ENCODE data around the gene IGFALS.

The IGFALS gene

DNA sequence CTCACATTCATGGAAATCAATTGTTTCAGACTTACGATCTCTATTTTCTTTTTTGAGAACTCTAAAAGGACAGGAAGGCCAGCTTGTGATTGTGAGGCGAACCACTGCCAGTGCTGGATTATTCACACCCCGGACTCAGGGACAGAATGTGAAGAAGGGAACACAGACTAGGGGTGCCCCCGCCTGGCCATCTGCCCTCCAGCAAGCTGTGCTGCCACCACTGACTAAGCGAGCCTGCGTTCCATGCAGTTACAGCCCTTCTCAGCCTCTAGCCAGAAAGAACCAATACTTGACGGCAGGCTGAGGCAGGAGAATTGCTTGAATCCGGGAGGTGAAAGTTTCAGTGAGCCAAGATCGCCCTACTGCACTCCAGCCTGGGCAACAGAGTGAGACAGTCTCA lies 30.3 kb upstream of the IGFALS start:
- ATAC-seq: no peak
- TF ChIP-seq, protein P1, sequence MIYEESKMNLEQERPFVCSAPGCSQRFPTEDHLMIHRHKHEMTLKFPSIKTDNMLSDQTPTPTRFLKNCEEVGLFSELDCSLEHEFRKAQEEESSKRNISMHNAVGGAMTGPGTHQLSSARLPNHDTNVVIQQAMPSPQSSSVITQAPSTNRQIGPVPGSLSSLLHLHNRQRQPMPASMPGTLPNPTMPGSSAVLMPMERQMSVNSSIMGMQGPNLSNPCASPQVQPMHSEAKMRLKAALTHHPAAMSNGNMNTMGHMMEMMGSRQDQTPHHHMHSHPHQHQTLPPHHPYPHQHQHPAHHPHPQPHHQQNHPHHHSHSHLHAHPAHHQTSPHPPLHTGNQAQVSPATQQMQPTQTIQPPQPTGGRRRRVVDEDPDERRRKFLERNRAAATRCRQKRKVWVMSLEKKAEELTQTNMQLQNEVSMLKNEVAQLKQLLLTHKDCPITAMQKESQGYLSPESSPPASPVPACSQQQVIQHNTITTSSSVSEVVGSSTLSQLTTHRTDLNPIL (CRISPR knock-in tag; IDR thresholded peaks at IDR 0.05; ENCODE audit: low read depth): no peak
- TF ChIP-seq RARB (CRISPR knock-in tag; IDR thresholded peaks at IDR 0.05) (no peak), GLIS3 (CRISPR knock-in tag; IDR thresholded peaks at IDR 0.05) (no peak), ARNTL (CRISPR knock-in tag; IDR thresholded peaks at IDR 0.05; ENCODE audit: borderline replicate concordance, low read depth) (no peak)
- TF ChIP-seq, protein P2, sequence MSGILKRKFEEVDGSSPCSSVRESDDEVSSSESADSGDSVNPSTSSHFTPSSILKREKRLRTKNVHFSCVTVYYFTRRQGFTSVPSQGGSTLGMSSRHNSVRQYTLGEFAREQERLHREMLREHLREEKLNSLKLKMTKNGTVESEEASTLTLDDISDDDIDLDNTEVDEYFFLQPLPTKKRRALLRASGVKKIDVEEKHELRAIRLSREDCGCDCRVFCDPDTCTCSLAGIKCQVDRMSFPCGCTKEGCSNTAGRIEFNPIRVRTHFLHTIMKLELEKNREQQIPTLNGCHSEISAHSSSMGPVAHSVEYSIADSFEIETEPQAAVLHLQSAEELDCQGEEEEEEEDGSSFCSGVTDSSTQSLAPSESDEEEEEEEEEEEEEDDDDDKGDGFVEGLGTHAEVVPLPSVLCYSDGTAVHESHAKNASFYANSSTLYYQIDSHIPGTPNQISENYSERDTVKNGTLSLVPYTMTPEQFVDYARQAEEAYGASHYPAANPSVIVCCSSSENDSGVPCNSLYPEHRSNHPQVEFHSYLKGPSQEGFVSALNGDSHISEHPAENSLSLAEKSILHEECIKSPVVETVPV (CRISPR knock-in tag; IDR thresholded peaks at IDR 0.05): no peak

DNA sequence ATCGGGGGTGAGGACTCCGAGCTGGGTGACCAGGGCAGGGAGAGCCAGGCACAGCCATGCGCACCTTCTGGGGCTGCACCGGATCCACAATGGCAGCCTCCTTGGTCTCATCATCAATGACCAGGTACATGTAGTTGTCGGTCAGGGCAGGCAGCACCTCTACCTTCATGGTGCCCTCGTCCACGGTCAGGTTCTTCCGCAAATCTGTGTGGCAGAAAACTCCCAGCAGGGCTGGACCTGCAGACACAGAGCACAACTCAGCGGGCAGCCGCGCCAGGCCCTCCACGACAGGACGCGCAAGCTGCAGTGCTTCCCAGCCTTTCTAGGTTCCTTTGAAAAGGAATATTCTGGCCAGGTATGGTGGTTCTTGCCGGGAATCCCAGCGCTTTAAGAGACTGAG lies 29.3 kb upstream of the IGFALS start:
- no peak for ATAC-seq
- TF ChIP-seq, protein P2 (CRISPR knock-in tag; IDR thresholded peaks at IDR 0.05): no peak
- TF ChIP-seq GLIS3 (CRISPR knock-in tag; IDR thresholded peaks at IDR 0.05) (no peak), ESRRG (CRISPR knock-in tag; IDR thresholded peaks at IDR 0.05) (no peak), TCF4 (CRISPR knock-in tag; IDR thresholded peaks at IDR 0.05; ENCODE audit: borderline replicate concordance) (no peak), PPARA (CRISPR knock-in tag; IDR thresholded peaks at IDR 0.05; ENCODE audit: borderline replicate concordance) (no peak), ZNF70 (CRISPR knock-in tag; IDR thresholded peaks at IDR 0.05) (no peak), SNAI2 (CRISPR knock-in tag; IDR thresholded peaks at IDR 0.05) (no peak), ZFP30 (CRISPR knock-in tag; IDR thresholded peaks at IDR 0.05) (no peak), ZNF8 (CRISPR knock-in tag; IDR thresholded peaks at IDR 0.05) (no peak), ISL1 (CRISPR knock-in tag; IDR thresholded peaks at IDR 0.05) (no peak)
- TF ChIP-seq, protein P3, sequence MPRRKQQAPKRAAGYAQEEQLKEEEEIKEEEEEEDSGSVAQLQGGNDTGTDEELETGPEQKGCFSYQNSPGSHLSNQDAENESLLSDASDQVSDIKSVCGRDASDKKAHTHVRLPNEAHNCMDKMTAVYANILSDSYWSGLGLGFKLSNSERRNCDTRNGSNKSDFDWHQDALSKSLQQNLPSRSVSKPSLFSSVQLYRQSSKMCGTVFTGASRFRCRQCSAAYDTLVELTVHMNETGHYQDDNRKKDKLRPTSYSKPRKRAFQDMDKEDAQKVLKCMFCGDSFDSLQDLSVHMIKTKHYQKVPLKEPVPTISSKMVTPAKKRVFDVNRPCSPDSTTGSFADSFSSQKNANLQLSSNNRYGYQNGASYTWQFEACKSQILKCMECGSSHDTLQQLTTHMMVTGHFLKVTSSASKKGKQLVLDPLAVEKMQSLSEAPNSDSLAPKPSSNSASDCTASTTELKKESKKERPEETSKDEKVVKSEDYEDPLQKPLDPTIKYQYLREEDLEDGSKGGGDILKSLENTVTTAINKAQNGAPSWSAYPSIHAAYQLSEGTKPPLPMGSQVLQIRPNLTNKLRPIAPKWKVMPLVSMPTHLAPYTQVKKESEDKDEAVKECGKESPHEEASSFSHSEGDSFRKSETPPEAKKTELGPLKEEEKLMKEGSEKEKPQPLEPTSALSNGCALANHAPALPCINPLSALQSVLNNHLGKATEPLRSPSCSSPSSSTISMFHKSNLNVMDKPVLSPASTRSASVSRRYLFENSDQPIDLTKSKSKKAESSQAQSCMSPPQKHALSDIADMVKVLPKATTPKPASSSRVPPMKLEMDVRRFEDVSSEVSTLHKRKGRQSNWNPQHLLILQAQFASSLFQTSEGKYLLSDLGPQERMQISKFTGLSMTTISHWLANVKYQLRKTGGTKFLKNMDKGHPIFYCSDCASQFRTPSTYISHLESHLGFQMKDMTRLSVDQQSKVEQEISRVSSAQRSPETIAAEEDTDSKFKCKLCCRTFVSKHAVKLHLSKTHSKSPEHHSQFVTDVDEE (CRISPR knock-in tag; IDR thresholded peaks at IDR 0.05): no peak

DNA sequence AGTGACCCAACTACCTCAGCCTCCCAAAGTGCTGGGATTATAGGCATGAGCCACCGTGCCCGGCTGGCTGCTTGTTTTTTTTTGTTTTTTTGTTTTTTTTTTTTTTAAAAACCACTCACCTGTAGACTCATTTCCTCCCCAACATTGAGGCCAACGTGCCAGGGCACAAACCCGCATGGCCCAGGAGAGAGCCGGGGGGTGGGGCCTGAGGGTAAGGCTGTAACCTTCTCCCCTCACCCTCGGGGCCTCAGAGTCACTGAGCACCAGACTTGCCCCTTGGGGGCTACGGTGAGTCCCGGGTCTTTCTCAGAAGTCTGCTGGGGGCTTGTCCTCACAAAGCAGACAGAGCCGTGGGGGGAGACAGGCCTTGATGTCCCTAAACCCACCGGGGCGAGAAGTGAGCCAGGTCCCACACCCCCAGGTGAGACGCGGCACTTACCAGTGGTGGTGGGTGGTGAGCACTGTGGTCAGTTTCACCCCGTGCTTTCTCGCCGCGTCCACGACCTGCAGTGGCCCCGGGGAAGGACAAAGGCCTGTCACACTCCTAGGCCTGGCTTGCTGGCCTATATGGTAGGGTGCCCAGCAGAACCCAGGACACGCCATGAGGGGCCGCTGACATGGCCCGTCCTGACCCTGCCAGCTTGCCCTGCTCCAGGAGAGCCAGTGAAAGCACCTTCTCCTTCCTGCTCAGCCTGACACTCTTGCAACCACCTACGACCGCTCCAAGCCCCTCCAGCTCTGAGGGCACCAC lies 28.5 kb upstream of the IGFALS start:
- TF ChIP-seq TCF4 (CRISPR knock-in tag; IDR thresholded peaks at IDR 0.05; ENCODE audit: borderline replicate concordance) (no peak), ZNF70 (CRISPR knock-in tag; IDR thresholded peaks at IDR 0.05) (no peak), ARNTL (CRISPR knock-in tag; IDR thresholded peaks at IDR 0.05; ENCODE audit: borderline replicate concordance, low read depth) (no peak)
- ATAC-seq: no peak

DNA sequence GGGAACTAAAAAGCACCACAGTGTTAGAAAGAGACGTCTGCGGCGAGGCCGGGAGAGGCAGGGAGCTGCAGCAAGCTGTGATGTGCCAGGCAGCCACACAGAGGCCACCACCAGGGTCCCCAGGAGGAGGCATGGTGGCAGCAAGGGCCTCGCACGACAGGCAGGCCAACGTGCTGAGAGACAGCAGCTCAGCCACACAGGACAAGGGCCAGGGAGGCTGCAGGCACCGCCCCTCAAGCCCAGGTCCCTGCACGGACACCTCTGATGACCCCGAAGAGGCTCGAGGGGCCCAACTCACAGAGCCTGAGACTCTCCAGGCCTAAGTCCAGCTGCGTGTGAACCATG lies 27.4 kb upstream of the IGFALS start:
- no peak for ATAC-seq
- TF ChIP-seq ZC3H10 (CRISPR knock-in tag; IDR thresholded peaks at IDR 0.05) (no peak), ZFP30 (CRISPR knock-in tag; IDR thresholded peaks at IDR 0.05) (no peak), TOX (CRISPR knock-in tag; IDR thresholded peaks at IDR 0.05; ENCODE audit: borderline replicate concordance) (no peak), ZFP3 (CRISPR knock-in tag; IDR thresholded peaks at IDR 0.05) (no peak), ESRRG (CRISPR knock-in tag; IDR thresholded peaks at IDR 0.05) (no peak), ISL1 (CRISPR knock-in tag; IDR thresholded peaks at IDR 0.05) (no peak), ZNF70 (CRISPR knock-in tag; IDR thresholded peaks at IDR 0.05) (no peak), GLIS3 (CRISPR knock-in tag; IDR thresholded peaks at IDR 0.05) (no peak), TCF4 (CRISPR knock-in tag; IDR thresholded peaks at IDR 0.05; ENCODE audit: borderline replicate concordance) (no peak)
- TF ChIP-seq, protein P1 (CRISPR knock-in tag; IDR thresholded peaks at IDR 0.05; ENCODE audit: low read depth): no peak
- TF ChIP-seq, protein P4, sequence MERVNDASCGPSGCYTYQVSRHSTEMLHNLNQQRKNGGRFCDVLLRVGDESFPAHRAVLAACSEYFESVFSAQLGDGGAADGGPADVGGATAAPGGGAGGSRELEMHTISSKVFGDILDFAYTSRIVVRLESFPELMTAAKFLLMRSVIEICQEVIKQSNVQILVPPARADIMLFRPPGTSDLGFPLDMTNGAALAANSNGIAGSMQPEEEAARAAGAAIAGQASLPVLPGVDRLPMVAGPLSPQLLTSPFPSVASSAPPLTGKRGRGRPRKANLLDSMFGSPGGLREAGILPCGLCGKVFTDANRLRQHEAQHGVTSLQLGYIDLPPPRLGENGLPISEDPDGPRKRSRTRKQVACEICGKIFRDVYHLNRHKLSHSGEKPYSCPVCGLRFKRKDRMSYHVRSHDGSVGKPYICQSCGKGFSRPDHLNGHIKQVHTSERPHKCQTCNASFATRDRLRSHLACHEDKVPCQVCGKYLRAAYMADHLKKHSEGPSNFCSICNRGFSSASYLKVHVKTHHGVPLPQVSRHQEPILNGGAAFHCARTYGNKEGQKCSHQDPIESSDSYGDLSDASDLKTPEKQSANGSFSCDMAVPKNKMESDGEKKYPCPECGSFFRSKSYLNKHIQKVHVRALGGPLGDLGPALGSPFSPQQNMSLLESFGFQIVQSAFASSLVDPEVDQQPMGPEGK (CRISPR knock-in tag; IDR thresholded peaks at IDR 0.05; ENCODE audit: borderline replicate concordance): no peak
- TF ChIP-seq, protein P2 (CRISPR knock-in tag; IDR thresholded peaks at IDR 0.05): no peak
- TF ChIP-seq, protein P3 (CRISPR knock-in tag; IDR thresholded peaks at IDR 0.05): no peak
